ENCODE results near the gene TRIM24.

DNA sequence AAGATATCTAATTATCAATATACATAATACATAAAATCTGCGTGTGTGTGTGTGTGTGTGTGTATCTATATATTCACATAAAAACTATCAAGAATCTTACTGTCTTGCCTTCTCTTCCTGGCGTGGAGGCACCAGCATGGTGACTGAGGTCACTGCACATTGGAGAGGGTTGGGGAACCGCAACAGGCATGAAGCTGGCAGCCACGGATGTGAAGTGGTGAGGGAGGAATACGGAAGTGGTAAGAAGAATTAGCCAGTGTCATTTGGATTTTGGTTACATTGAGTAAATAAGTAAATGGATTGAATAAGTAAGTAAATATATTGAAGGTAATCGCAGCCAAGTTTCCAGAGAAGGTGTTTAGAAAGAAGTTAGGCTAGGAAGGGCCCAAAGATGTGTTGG, 85.1 kb downstream of the TRIM24 start:
- no peak for TF ChIP-seq CTCF (conservative IDR thresholded peaks at IDR 0.05)
- no peak for TF ChIP-seq ZFX (IDR thresholded peaks at IDR 0.05)
